SHP77 treated with DMSO at 0.1 percent for 48 hours (cell line): ENCODE measurements around the gene CXCL14.

Source experiments
- DNase-seq: peaks from one replicate; lab custom pipeline; 2025; lab: John Stamatoyannopoulos, UW

Gene CXCL14

GRCh38 chr5:135596157-135596763 is 17.5 kb upstream of the CXCL14 start:
- DNase-seq = no peak

- no peak for DNase-seq
These were observed 15.7 kb upstream of the CXCL14 start for GRCh38 chr5:135594416-135594960.

GRCh38 chr5:135593886-135594285 is 15.1 kb upstream of the CXCL14 start:
- no peak for DNase-seq

GRCh38 chr5:135593141-135593540 is 14.3 kb upstream of the CXCL14 start:
- no peak for DNase-seq

- no peak for DNase-seq
These were observed 13.7 kb upstream of the CXCL14 start for GRCh38 chr5:135592312-135593045.

GRCh38 chr5:135591277-135591676 is 12.5 kb upstream of the CXCL14 start:
- DNase-seq = no peak

GRCh38 chr5:135589152-135589551 is 10.4 kb upstream of the CXCL14 start:
- no peak for DNase-seq

- DNase-seq = no peak
These were observed 9.2 kb upstream of the CXCL14 start for GRCh38 chr5:135587721-135588663.

GRCh38 chr5:135584918-135585317 is 6.1 kb upstream of the CXCL14 start:
- DNase-seq = no peak

- DNase-seq = no peak
These were observed 5.5 kb upstream of the CXCL14 start for GRCh38 chr5:135584276-135584675.

- no peak for DNase-seq
These were observed 3.4 kb upstream of the CXCL14 start for GRCh38 chr5:135582099-135582781.

GRCh38 chr5:135578305-135578684 is 496 bp downstream of the CXCL14 start:
- no peak for DNase-seq

- DNase-seq = no peak
These were observed 1.4 kb downstream of the CXCL14 start for GRCh38 chr5:135577421-135577820.

- DNase-seq = no peak
These were observed 2.7 kb downstream of the CXCL14 start for GRCh38 chr5:135576075-135576599.

- DNase-seq = no peak
These were observed 4.3 kb downstream of the CXCL14 start for GRCh38 chr5:135574493-135574892.

- no peak for DNase-seq
These were observed 6.9 kb downstream of the CXCL14 start for GRCh38 chr5:135571902-135572301.

GRCh38 chr5:135571066-135571609 is 7.7 kb downstream of the CXCL14 start:
- no peak for DNase-seq

GRCh38 chr5:135570453-135570764 is 8.4 kb downstream of the CXCL14 start:
- DNase-seq = no peak

- no peak for DNase-seq
These were observed 8.9 kb downstream of the CXCL14 start for GRCh38 chr5:135569755-135570452.

- DNase-seq = no peak
These were observed 9.8 kb downstream of the CXCL14 start for GRCh38 chr5:135568923-135569360.

GRCh38 chr5:135568246-135568645 is 10.5 kb downstream of the CXCL14 start:
- no peak for DNase-seq
